IMR-90 (cell line): Measurements from ENCODE around the gene LHFPL5. TPM values are rescaled to one million over a fixed set of nuclear protein-coding genes. Genes with fewer than 3 reads are reported as not detected.

Experiments
- ATAC-seq: fragments of 200-7000 bp; cut with Tn5 transposase; 2 replicates; pipeline ENCODE4 v1.9.1; 2020; ENCODE audit warnings: low read depth, mild to moderate bottlenecking, moderate library complexity
- BruUV-seq: library from RNA; stranded (reverse); fragments of 400-500 nt; replicated peaks from 2 replicates; lab custom pipeline; 2021; lab: Mats Ljungman, UMichigan
- CTCF ChIA-PET: fragments of 300-600 bp; formaldehyde crosslinking; extraction: SDS; loops from one replicate; lab custom pipeline; 2021; ENCODE audit warnings: antibody characterized with exemption; lab: Yijun Ruan, JAX
- POLR2A ChIA-PET: fragments of 300-600 bp; sonication (Branson Sonifier 250); formaldehyde crosslinking; loops from one replicate; lab custom pipeline; 2022; ENCODE audit warnings: antibody characterized with exemption; ENCODE audit not compliant: unreplicated experiment; lab: Charles Lee
- DNase-seq: peaks from one replicate; pipeline ENCODE4 v3.0.0; 2013
- H2AFZ ChIP-seq: replicated peaks from 2 replicates; pipeline ENCODE3; 2013; ENCODE audit warnings: low read length, mild to moderate bottlenecking; ENCODE audit not compliant: poor library complexity
- H2AK5ac ChIP-seq: 2 replicates; pipeline ENCODE4 v1.6.1; 2013; ENCODE audit warnings: low read depth, low read length, inconsistent platforms
- H2AK9ac ChIP-seq: replicated peaks from 2 replicates; pipeline ENCODE3; 2013; ENCODE audit warnings: mild to moderate bottlenecking, low read depth, low read length, moderate library complexity; ENCODE audit not compliant: poor library complexity
- H2BK120ac ChIP-seq: 2 replicates; pipeline ENCODE4 v1.6.1; 2013; ENCODE audit warnings: low read depth, low read length, inconsistent platforms
- H2BK15ac ChIP-seq: 3 replicates; pipeline ENCODE4 v1.6.1; 2013; ENCODE audit warnings: low read depth, low read length, inconsistent platforms
- H2BK20ac ChIP-seq: 2 replicates; pipeline ENCODE4 v1.6.1; 2013; ENCODE audit warnings: low read depth, mild to moderate bottlenecking, inconsistent platforms, low read length, moderate library complexity
- H2BK5ac ChIP-seq: 2 replicates; pipeline ENCODE4 v1.6.1; 2013; ENCODE audit warnings: mild to moderate bottlenecking, low read depth, low read length, inconsistent platforms; ENCODE audit not compliant: poor library complexity, severe bottlenecking
- H3K14ac ChIP-seq: replicated peaks from 2 replicates; pipeline ENCODE4 v1.6.1; 2013; ENCODE audit warnings: low read depth, low read length, inconsistent platforms
- H3K18ac ChIP-seq: 2 replicates; pipeline ENCODE4 v1.6.1; 2013; ENCODE audit warnings: low read depth, low read length, control low read depth
- H3K23ac ChIP-seq: 2 replicates; pipeline ENCODE4 v1.6.1; 2013; ENCODE audit warnings: low read depth, low read length, inconsistent platforms
- H3K27ac ChIP-seq: 2 replicates; pipeline ENCODE4 v1.5.1; 2013; ENCODE audit warnings: mild to moderate bottlenecking, control low read depth, low read length; ENCODE audit not compliant: insufficient read depth
- H3K27me3 ChIP-seq: 2 replicates; pipeline ENCODE4 v1.6.1; 2013; ENCODE audit warnings: low read length; ENCODE audit not compliant: control insufficient read depth, insufficient read depth
- H3K36me3 ChIP-seq: 2 replicates; pipeline ENCODE4 v1.6.1; 2013; ENCODE audit warnings: low read length, mixed read lengths; ENCODE audit not compliant: control insufficient read depth, insufficient read depth
- H3K4ac ChIP-seq: 2 replicates; pipeline ENCODE4 v1.6.1; 2013; ENCODE audit warnings: low read depth, low read length, inconsistent platforms
- H3K4me1 ChIP-seq: 2 replicates; pipeline ENCODE4 v1.6.1; 2013; ENCODE audit warnings: low read length, mixed read lengths; ENCODE audit not compliant: control insufficient read depth, insufficient read depth
- H3K4me2 ChIP-seq: 2 replicates; pipeline ENCODE4 v1.6.1; 2013; ENCODE audit warnings: low read depth, mild to moderate bottlenecking, control low read depth, low read length, moderate library complexity
- H3K4me3 ChIP-seq: 2 replicates; pipeline ENCODE4 v1.5.1; 2013; ENCODE audit warnings: low read depth, mild to moderate bottlenecking, control low read depth, low read length, moderate library complexity; ENCODE audit not compliant: insufficient read depth
- H3K56ac ChIP-seq: 2 replicates; pipeline ENCODE4 v1.6.1; 2013; ENCODE audit warnings: low read length, inconsistent platforms; ENCODE audit not compliant: insufficient read depth; ENCODE audit errors: extremely low read depth
- H3K79me1 ChIP-seq, 2 experiments: 2 replicates each; pipeline ENCODE4 v1.6.1; 2013; ENCODE audit warnings: low read length in 2 of 2, inconsistent platforms in 1 of 2, low read depth in 1 of 2
- H3K9ac ChIP-seq: 2 replicates; pipeline ENCODE4 v1.6.1; 2013; ENCODE audit warnings: low read depth, low read length, control low read depth
- H3K9me1 ChIP-seq: 2 replicates; pipeline ENCODE4 v1.6.1; 2013; ENCODE audit warnings: low read length, inconsistent platforms; ENCODE audit not compliant: insufficient read depth
- H3K9me3 ChIP-seq: 2 replicates; pipeline ENCODE4 v1.6.1; 2013; ENCODE audit warnings: low read length; ENCODE audit not compliant: control insufficient read depth, insufficient read depth
- H4K20me1 ChIP-seq: 2 replicates; pipeline ENCODE4 v1.6.1; 2013; ENCODE audit warnings: low read length, inconsistent platforms; ENCODE audit not compliant: insufficient read depth
- H4K5ac ChIP-seq: 2 replicates; pipeline ENCODE4 v1.6.1; 2013; ENCODE audit warnings: mild to moderate bottlenecking, low read depth, low read length, control low read depth
- H4K8ac ChIP-seq, 2 experiments: 2 replicates each; pipeline ENCODE4 v1.6.1; 2013; ENCODE audit warnings: low read depth in 2 of 2, low read length in 2 of 2, control low read depth in 1 of 2, inconsistent platforms in 1 of 2
- H4K91ac ChIP-seq: 2 replicates; pipeline ENCODE4 v1.6.1; 2013; ENCODE audit warnings: low read depth, low read length, inconsistent platforms; ENCODE audit not compliant: insufficient read depth
- WGBS, 2 experiments: methylation state at CpG; one replicate each; pipeline versions ENCODE4 v1.1.5 to v1.1.7; 2013; ENCODE audit warnings: missing lambda C conversion rate in 2 of 2; ENCODE audit not compliant: insufficient read length in 1 of 2; ENCODE audit errors: extremely low coverage in 2 of 2; 5-methylcytosine and 5-hydroxymethylcytosine counted together
- dilution Hi-C: fragments of 300-500 bp; cut with HindIII; formaldehyde crosslinking; loops from one replicate; pipeline ENCODE4 v1.14.3; 2018; ENCODE audit warnings: low sequenced_read_pairs; ENCODE audit not compliant: unreplicated experiment
- in situ Hi-C: fragments of 300-500 bp; cut with MboI; formaldehyde crosslinking; loops from 3 replicates; pipeline ENCODE4 v1.14.3; 2019; ENCODE audit warnings: low sequenced_read_pairs, inconsistent platforms, mixed read lengths
- intact Hi-C: fragments of 100-400 bp; cut with micrococcal nuclease; formaldehyde crosslinking; loops from 2 replicates; pipeline ENCODE4 v1.10.0; 2022
- polyA plus RNA-seq, 3 experiments: library from polyadenylated mRNA; depleted of rRNA; stranded (reverse); fragments of >200 nt; gene quantifications; 2 replicates each; pipeline ENCODE4 v1.2.3, GENCODE V29; 2012; ENCODE audit warnings: low replicate concordance in 1 of 3
- total RNA-seq: library from RNA; depleted of rRNA; stranded (reverse); fragments of >200 nt; gene quantifications from 2 replicates; pipeline ENCODE4 v1.2.3, GENCODE V29; 2012
- TF ChIP-seq, protein P1 (sequence below): fragments of 150-350 bp; IDR thresholded peaks from 2 replicates; pipeline ENCODE4 v1.6.1; 2016; ENCODE audit warnings: low read depth, mild to moderate bottlenecking, low read length, moderate library complexity, borderline replicate concordance

LHFPL5 gene
- total and polyA plus RNA-seq, 2 of the 4 experiments (the other 2 are of a cell fraction), result not detected

DNA sequence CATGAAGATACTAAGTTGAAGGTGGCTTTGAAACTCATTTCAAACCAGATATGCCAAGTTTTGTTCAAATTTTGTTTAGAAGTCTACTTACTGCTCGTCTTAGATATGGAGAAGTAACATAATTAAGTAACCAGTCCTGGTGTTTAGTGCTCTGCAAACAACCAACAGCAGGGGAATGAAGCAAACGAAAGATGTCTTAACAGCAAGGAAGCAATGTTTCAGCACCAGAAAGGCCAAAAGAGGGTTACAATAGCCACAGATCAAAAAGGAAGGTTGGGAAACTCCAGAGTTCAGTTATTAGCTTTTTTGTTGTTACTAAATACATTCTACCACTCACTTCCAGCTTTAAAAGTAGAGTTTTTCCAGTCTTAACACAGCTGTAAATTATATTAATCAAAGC is 45.1 kb downstream of the LHFPL5 start:
- intact Hi-C loops (loop anchor here (10.0 kb wide), 1 partner anchor 245 kb away; no protein-coding TSS in a partner anchor), dilution Hi-C loops (no loop called here), in situ Hi-C loops (no loop called here)
- WGBS, 2 experiments, result no CpG with 5 or more reads among the region's 2 CpGs
- no peak overlapping the region for H4K5ac ChIP-seq
- H3K23ac ChIP-seq, result no peak overlapping the region
- no peaks in the 10 kb centered on the region for H3K27me3 ChIP-seq
- H3K4me2 ChIP-seq, result no peak overlapping the region
- no peak overlapping the region for H4K91ac ChIP-seq
- no peaks in the 10 kb centered on the region; the same call in 1 of the 2 replicates for H3K9me3 ChIP-seq
- H4K8ac ChIP-seq, result no peak overlapping the region
- TF ChIP-seq, protein P1, sequence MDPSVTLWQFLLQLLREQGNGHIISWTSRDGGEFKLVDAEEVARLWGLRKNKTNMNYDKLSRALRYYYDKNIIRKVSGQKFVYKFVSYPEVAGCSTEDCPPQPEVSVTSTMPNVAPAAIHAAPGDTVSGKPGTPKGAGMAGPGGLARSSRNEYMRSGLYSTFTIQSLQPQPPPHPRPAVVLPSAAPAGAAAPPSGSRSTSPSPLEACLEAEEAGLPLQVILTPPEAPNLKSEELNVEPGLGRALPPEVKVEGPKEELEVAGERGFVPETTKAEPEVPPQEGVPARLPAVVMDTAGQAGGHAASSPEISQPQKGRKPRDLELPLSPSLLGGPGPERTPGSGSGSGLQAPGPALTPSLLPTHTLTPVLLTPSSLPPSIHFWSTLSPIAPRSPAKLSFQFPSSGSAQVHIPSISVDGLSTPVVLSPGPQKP, result no peak
- no peak overlapping the region for H3K9ac ChIP-seq
- H3K4ac ChIP-seq, result no peak overlapping the region
- peaks cover 15% of the 10 kb centered on the region for H3K36me3 ChIP-seq
- no peak overlapping the region for H2BK20ac ChIP-seq
- H3K4me3 ChIP-seq, result no peak overlapping the region
- BruUV-seq, result no TSS peak
- H2AK5ac ChIP-seq, result no peak overlapping the region
- H3K4me1 ChIP-seq, result no peaks in the 10 kb centered on the region
- no peak overlapping the region for H3K18ac ChIP-seq
- no peak overlapping the region for H3K56ac ChIP-seq
- H3K27ac ChIP-seq, result no peak overlapping the region
- no peak overlapping the region for H3K14ac ChIP-seq
- ChIA-PET CTCF (no interaction called here), POLR2A (no interaction called here)
- H4K20me1 ChIP-seq, result no peaks in the 10 kb centered on the region
- H2BK120ac ChIP-seq, result no peak overlapping the region
- 0 out of 2 replicates have a peak, but pooled peaks cover 3% of the 10 kb centered on the region for H3K9me1 ChIP-seq
- no peak overlapping the region for H2BK5ac ChIP-seq
- H3K79me1 ChIP-seq, result 0 out of 4 replicates have a peak, but pooled peaks cover 4 to 7% of the 10 kb centered on the region in 2 experiments
- DNase-seq (no peak), ATAC-seq (no peak)
- no peak overlapping the region for H2BK15ac ChIP-seq
- H2AFZ ChIP-seq, result no peak overlapping the region
- H2AK9ac ChIP-seq, result no peak overlapping the region
